SK-N-SH (cell line): ENCODE results near the gene CMTM8.

ENCODE experiments used
- ELF1 ChIP-seq: IDR thresholded peaks from 2 replicates; pipeline ENCODE4 v1.4.0; 2012
- EP300 ChIP-seq, 2 experiments: IDR thresholded peaks; 2 replicates each; pipeline versions ENCODE4 v1.4.0 to v1.6.1; 2012; ENCODE audit warnings: borderline replicate concordance in 1 of 2, low read depth in 1 of 2, low read length in 1 of 2
- MAX ChIP-seq: IDR thresholded peaks from 2 replicates; pipeline ENCODE4 v1.4.0; 2012; ENCODE audit warnings: low read depth
- RAD21 ChIP-seq: IDR thresholded peaks from 2 replicates; pipeline ENCODE4 v1.6.1; 2012; ENCODE audit warnings: mild to moderate bottlenecking, low read length
- SMC3 ChIP-seq: IDR thresholded peaks from 2 replicates; pipeline ENCODE4 v1.6.1; 2012; ENCODE audit warnings: low read depth, low read length, improper control_type of control experiment
- USF2 ChIP-seq: fragments of 150-350 bp; IDR thresholded peaks from 2 replicates; pipeline ENCODE4 v1.6.1; 2017; ENCODE audit warnings: antibody characterized with exemption, low read length, low read depth, borderline replicate concordance
- TF ChIP-seq, protein P1 (sequence below): fragments of 200-600 bp; sonication (generic); IDR thresholded peaks from 2 replicates; pipeline ENCODE4 v1.6.1; 2017; ENCODE audit warnings: antibody characterized with exemption, mild to moderate bottlenecking, moderate library complexity
- TF ChIP-seq, protein P2 (sequence below): IDR thresholded peaks from 2 replicates; pipeline ENCODE4 v1.4.0; 2012; ENCODE audit warnings: low read depth, borderline replicate concordance

- TF ChIP-seq, protein P1, sequence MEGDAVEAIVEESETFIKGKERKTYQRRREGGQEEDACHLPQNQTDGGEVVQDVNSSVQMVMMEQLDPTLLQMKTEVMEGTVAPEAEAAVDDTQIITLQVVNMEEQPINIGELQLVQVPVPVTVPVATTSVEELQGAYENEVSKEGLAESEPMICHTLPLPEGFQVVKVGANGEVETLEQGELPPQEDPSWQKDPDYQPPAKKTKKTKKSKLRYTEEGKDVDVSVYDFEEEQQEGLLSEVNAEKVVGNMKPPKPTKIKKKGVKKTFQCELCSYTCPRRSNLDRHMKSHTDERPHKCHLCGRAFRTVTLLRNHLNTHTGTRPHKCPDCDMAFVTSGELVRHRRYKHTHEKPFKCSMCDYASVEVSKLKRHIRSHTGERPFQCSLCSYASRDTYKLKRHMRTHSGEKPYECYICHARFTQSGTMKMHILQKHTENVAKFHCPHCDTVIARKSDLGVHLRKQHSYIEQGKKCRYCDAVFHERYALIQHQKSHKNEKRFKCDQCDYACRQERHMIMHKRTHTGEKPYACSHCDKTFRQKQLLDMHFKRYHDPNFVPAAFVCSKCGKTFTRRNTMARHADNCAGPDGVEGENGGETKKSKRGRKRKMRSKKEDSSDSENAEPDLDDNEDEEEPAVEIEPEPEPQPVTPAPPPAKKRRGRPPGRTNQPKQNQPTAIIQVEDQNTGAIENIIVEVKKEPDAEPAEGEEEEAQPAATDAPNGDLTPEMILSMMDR, result no peak
- TF ChIP-seq, protein P2, sequence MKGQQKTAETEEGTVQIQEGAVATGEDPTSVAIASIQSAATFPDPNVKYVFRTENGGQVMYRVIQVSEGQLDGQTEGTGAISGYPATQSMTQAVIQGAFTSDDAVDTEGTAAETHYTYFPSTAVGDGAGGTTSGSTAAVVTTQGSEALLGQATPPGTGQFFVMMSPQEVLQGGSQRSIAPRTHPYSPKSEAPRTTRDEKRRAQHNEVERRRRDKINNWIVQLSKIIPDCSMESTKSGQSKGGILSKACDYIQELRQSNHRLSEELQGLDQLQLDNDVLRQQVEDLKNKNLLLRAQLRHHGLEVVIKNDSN, result no peak
- TF ChIP-seq USF2 (no peak), RAD21 (no peak), SMC3 (no peak), MAX (no peak), ELF1 (no peak), EP300 (IDR thresholded peaks at IDR 0.05; ENCODE audit: borderline replicate concordance in 1 of 2, low read depth in 1 of 2, low read length in 1 of 2) (no peak)
Observed at GRCh38 chr3:32349184-32349583, 110.7 kb downstream of the CMTM8 start.
